B cell (primary cell): Measurements from ENCODE around the gene SCRN1. TPM values are rescaled to one million over a fixed set of nuclear protein-coding genes. Genes with fewer than 3 reads are reported as not detected.

ENCODE experiments used
- ATAC-seq: fragments of 200-7000 bp; cut with Tn5 transposase; one replicate; pipeline ENCODE4 v1.10.0; 2021; ENCODE audit warnings: low read depth, mild to moderate bottlenecking, moderate number of reproducible peaks, moderate library complexity
- CTCF ChIA-PET: fragments of 350-600 bp; sonication (Branson Sonifier 250); formaldehyde crosslinking; loops from one replicate; lab custom pipeline; 2021; ENCODE audit warnings: antibody characterized with exemption, inconsistent platforms; lab: Charles Lee
- POLR2A ChIA-PET: fragments of 350-600 bp; sonication (Branson Sonifier 250); formaldehyde crosslinking; loops from one replicate; lab custom pipeline; 2021; ENCODE audit warnings: antibody characterized with exemption; lab: Charles Lee
- DNase-seq: peaks from one replicate; pipeline ENCODE4 v3.0.0; 2013
- H2AFZ ChIP-seq: 2 replicates; pipeline ENCODE4 v1.6.1; 2012; ENCODE audit warnings: mild to moderate bottlenecking, low read depth, low read length; ENCODE audit not compliant: insufficient read depth, poor library complexity, severe bottlenecking
- H3K27ac ChIP-seq, 2 donors: 1 replicate in 1 of 2; 2 replicates in 1 of 2; pipeline ENCODE4 v1.5.1; 2012 to 2013; ENCODE audit warnings: low read length in 2 of 2, mild to moderate bottlenecking in 2 of 2, moderate library complexity in 1 of 2
- H3K27me3 ChIP-seq, 4 experiments: fragments of 200-600 bp in 1 of 4; sonication (generic) in 1 of 4; replicated peaks in 1 of 4; 1 replicate in 2 of 4; 2 replicates in 2 of 4; pipeline versions ENCODE4 v1.6.1 to v1.7.0; 2013 to 2016; ENCODE audit warnings: low read length in 3 of 4, mild to moderate bottlenecking in 2 of 4, mixed read lengths in 1 of 4, moderate library complexity in 1 of 4; ENCODE audit not compliant: insufficient read depth in 4 of 4, control insufficient read depth in 3 of 4; ENCODE audit errors: control extremely low read depth in 1 of 4
- H3K36me3 ChIP-seq, 2 experiments: replicated peaks in 1 of 2; 1 replicate in 1 of 2; 2 replicates in 1 of 2; pipeline versions ENCODE4 v1.6.1 to v1.7.1; 2013; ENCODE audit warnings: low read length in 1 of 2; ENCODE audit not compliant: insufficient read depth in 2 of 2, control insufficient read depth in 1 of 2; ENCODE audit errors: control extremely low read depth in 1 of 2, extremely low read depth in 1 of 2
- H3K4me1 ChIP-seq, 2 donors: fragments of 200-600 bp in 1 of 2; sonication (generic) in 1 of 2; 1 replicate in 1 of 2; 2 replicates in 1 of 2; pipeline versions ENCODE4 v1.5.1 to v1.6.1; 2013 to 2017; ENCODE audit warnings: low read length in 2 of 2; ENCODE audit not compliant: control insufficient read depth in 2 of 2, insufficient read depth in 2 of 2
- H3K4me2 ChIP-seq: replicated peaks from 2 replicates; pipeline ENCODE3; 2012; ENCODE audit warnings: mild to moderate bottlenecking, low read depth, low read length; ENCODE audit not compliant: poor library complexity, severe bottlenecking
- H3K4me3 ChIP-seq, 5 experiments: fragments of 200-600 bp in 1 of 5; sonication (generic) in 1 of 5; 1 replicate in 3 of 5; 2 replicates in 2 of 5; pipeline versions ENCODE4 v1.5.1 to v1.7.0; 2011 to 2016; ENCODE audit warnings: low read length in 4 of 5, mild to moderate bottlenecking in 4 of 5, low read depth in 2 of 5, control low read depth in 1 of 5, moderate library complexity in 1 of 5; ENCODE audit not compliant: insufficient read depth in 1 of 5; ENCODE audit errors: control extremely low read depth in 1 of 5, extremely low read depth in 1 of 5
- H3K79me2 ChIP-seq: fragments of 200-600 bp; sonication (generic); one replicate; pipeline ENCODE4 v1.6.0; 2016; ENCODE audit warnings: low read length; ENCODE audit not compliant: control insufficient read depth, insufficient read depth
- H3K9ac ChIP-seq: fragments of 200-600 bp; sonication (generic); 2 replicates; pipeline ENCODE4 v1.6.1; 2017; ENCODE audit warnings: mild to moderate bottlenecking, low read length, moderate library complexity
- H3K9me3 ChIP-seq, 3 donors: one replicate each; pipeline versions ENCODE4 v1.6.1 to v1.7.1; 2013; ENCODE audit warnings: low read length in 2 of 3; ENCODE audit not compliant: control insufficient read depth in 2 of 3, insufficient read depth in 1 of 3; ENCODE audit errors: control extremely low read depth in 1 of 3
- H4K20me1 ChIP-seq: 2 replicates; pipeline ENCODE4 v1.6.0; 2012; ENCODE audit warnings: mild to moderate bottlenecking, low read length; ENCODE audit not compliant: insufficient read depth, control insufficient read depth, poor library complexity, severe bottlenecking
- H3K27ac Mint-ChIP-seq: one replicate; pipeline ENCODE4 v1.8.0; 2021; ENCODE audit warnings: mixed read lengths
- H3K27me3 Mint-ChIP-seq: one replicate; pipeline ENCODE4 v1.8.0; 2021; ENCODE audit warnings: mixed read lengths
- H3K4me1 Mint-ChIP-seq: one replicate; pipeline ENCODE4 v1.8.0; 2021; ENCODE audit warnings: mixed read lengths
- H3K4me3 Mint-ChIP-seq: one replicate; pipeline ENCODE4 v1.8.0; 2021; ENCODE audit warnings: mixed read lengths
- H3K9me3 Mint-ChIP-seq: one replicate; pipeline ENCODE4 v1.8.0; 2022; ENCODE audit warnings: mixed read lengths; ENCODE audit not compliant: insufficient read depth
- EZH2 ChIP-seq: IDR thresholded peaks from 2 replicates; pipeline ENCODE4 v1.6.1; 2012; ENCODE audit warnings: borderline replicate concordance, low read depth, mild to moderate bottlenecking, moderate library complexity, low read length; ENCODE audit not compliant: insufficient read depth, poor library complexity, severe bottlenecking
- WGBS: methylation state at CpG from one replicate; pipeline ENCODE4 v1.1.5; 2013; ENCODE audit warnings: missing lambda C conversion rate; ENCODE audit not compliant: insufficient coverage; 5-methylcytosine and 5-hydroxymethylcytosine counted together
- intact Hi-C: fragments of 100-400 bp; cut with micrococcal nuclease; formaldehyde crosslinking; loops from one replicate; pipeline ENCODE4 v1.10.0; 2022
- polyA plus RNA-seq: library from polyadenylated mRNA; depleted of rRNA; stranded (reverse); fragments of >200 nt; gene quantifications from 2 replicates; pipeline ENCODE4 v1.2.3, GENCODE V29; 2012
- total RNA-seq, 2 donors: library from RNA; stranded (reverse); fragments of 120-200 nt in 1 of 2; gene quantifications; 1 replicate in 1 of 2; 2 replicates in 1 of 2; pipeline versions ENCODE4 v1.2.3 to v1.2.4, GENCODE V29; 2013 to 2022
- TF ChIP-seq, protein P1 (sequence below): fragments of 200-600 bp; IDR thresholded peaks from one replicate; pipeline ENCODE4 v1.8.0; 2022; ENCODE audit warnings: antibody characterized with exemption, mild to moderate bottlenecking

Gene SCRN1
- total and polyA plus RNA-seq, 2 donors (not counting 1 experiment from before 2014, with no cell fraction given), result 16.6 to 66.6 TPM

DNA sequence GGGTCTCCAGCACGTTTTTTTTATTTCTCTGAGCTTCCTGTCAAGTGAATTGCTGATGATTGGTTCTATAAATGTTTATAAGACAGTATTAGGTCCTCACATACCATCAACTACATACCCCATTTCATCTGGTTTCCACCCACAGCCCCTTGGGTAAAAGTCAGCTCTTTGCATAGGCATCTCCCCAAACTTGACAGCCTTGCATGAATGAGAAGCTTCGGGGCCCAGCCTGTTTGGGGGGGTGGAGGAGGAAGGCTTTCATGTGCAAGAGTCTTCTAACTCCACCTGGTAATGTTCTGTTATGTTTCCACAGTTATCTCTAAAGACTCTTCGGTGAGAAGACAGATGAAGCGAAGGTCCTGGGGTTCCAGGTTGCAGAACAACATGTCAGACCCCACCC is 75.4 kb downstream of the SCRN1 start:
- Mint-ChIP-seq H3K4me3 (no peak overlapping the region), H3K4me1 (no peaks in the 10 kb centered on the region), H3K27ac (no peak overlapping the region), H3K27me3 (no peaks in the 10 kb centered on the region), H3K9me3 (no peaks in the 10 kb centered on the region)
- Histone ChIP-seq H3K9ac (no peak overlapping the region), H3K27me3 (no peaks in the 10 kb centered on the region), H4K20me1 (no peaks in the 10 kb centered on the region), H3K4me1 (no peaks in the 10 kb centered on the region), H3K4me3 (no peak overlapping the region), H3K36me3 (peaks cover 0 to 6% of the 10 kb centered on the region in 2 experiments), H3K79me2 (no peaks in the 10 kb centered on the region), H3K4me2 (no peak overlapping the region), H2AFZ (no peak overlapping the region), H3K9me3 (no peaks in the 10 kb centered on the region), H3K27ac (no peak overlapping the region)
- intact Hi-C loops, result no loop called here
- ChIA-PET POLR2A (no interaction called here), CTCF (no interaction called here)
- TF ChIP-seq EZH2, result no peak
- TF ChIP-seq, protein P1, sequence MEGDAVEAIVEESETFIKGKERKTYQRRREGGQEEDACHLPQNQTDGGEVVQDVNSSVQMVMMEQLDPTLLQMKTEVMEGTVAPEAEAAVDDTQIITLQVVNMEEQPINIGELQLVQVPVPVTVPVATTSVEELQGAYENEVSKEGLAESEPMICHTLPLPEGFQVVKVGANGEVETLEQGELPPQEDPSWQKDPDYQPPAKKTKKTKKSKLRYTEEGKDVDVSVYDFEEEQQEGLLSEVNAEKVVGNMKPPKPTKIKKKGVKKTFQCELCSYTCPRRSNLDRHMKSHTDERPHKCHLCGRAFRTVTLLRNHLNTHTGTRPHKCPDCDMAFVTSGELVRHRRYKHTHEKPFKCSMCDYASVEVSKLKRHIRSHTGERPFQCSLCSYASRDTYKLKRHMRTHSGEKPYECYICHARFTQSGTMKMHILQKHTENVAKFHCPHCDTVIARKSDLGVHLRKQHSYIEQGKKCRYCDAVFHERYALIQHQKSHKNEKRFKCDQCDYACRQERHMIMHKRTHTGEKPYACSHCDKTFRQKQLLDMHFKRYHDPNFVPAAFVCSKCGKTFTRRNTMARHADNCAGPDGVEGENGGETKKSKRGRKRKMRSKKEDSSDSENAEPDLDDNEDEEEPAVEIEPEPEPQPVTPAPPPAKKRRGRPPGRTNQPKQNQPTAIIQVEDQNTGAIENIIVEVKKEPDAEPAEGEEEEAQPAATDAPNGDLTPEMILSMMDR, result no peak
- no CpG with 5 or more reads among the region's 4 CpGs for WGBS
- DNase-seq, result no peak
- no peak for ATAC-seq

- POLR2A ChIA-PET, result no interaction called here
- WGBS, result no CpG with 5 or more reads among the region's 3 CpGs
- peaks cover 6 to 27% (median 9%) of the 10 kb centered on the region in 3 donors for H3K9me3 ChIP-seq
- Mint-ChIP-seq H3K4me3 (no peak overlapping the region), H3K27me3 (no peaks in the 10 kb centered on the region), H3K4me1 (no peaks in the 10 kb centered on the region), H3K27ac (no peak overlapping the region), H3K9me3 (peaks cover 20% of the 10 kb centered on the region)
- ATAC-seq (no peak), DNase-seq (no peak)
- intact Hi-C loops, result no loop called here
- TF ChIP-seq, protein P1, result no peak
- TF ChIP-seq EZH2, result no peak
- no peak overlapping the region for H3K9ac ChIP-seq
- H4K20me1 ChIP-seq, result no peaks in the 10 kb centered on the region
- CTCF ChIA-PET, result interaction anchor here (0.9 to 3.0 kb wide), 2 partner anchors 15 to 27 kb away, joined by 3 to 21 read pairs; no protein-coding TSS in a partner anchor
- no peak overlapping the region for H3K4me3 ChIP-seq
- no peaks in the 10 kb centered on the region for H3K36me3 ChIP-seq
- H3K27me3 ChIP-seq, result no peaks in the 10 kb centered on the region
- H3K79me2 ChIP-seq, result no peaks in the 10 kb centered on the region
- H2AFZ ChIP-seq, result no peak overlapping the region
- no peak overlapping the region for H3K27ac ChIP-seq
- no peak overlapping the region for H3K4me2 ChIP-seq
- no peaks in the 10 kb centered on the region for H3K4me1 ChIP-seq
Observed at GRCh38 chr7:29906200-29907022, 83.2 kb downstream of the SCRN1 start.
